Activated gamma-delta T cell (primary cell): ENCODE measurements around the gene TMEM147.

Experiments
- DNase-seq: peaks from one replicate; lab custom pipeline; 2025; lab: John Stamatoyannopoulos, UW

Gene TMEM147

GRCh38 chr19:35521124-35521743 is 24.2 kb upstream of the TMEM147 start:
- DNase-seq = no peak

DNA sequence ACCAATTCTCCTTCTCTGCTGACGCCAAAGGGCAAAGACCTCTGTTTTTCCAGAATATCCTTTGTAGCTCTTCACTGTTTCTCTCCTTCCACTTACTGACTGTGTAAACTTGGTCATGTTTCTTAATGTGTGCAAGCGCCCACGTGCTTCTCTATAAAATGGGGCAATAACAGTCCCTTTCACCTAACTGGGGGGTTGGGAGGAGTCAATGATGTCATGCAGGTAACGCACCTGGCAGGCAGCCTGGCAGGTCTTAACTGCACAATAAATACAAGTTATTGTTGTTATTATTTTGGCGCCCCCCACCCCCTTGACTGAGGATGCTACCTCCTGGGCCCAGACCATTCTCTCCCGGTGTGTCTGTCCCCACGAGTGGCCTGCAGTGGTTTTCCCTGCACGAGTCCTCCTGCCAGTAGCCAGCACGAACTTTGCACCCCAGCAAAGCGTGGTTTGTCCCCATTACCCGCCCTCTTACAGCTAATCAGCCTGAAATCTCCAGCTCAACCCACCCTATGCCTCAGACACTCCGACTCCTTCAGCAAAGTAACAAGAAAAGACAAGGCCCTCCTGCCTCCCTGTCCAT is 22.6 kb upstream of the TMEM147 start:
- DNase-seq = no peak

- no peak for DNase-seq
Measured at GRCh38 chr19:35524181-35524837, 21.1 kb upstream of the TMEM147 start.

- no peak for DNase-seq
Measured at GRCh38 chr19:35525873-35526272, 19.6 kb upstream of the TMEM147 start.

- DNase-seq = no peak
Measured at GRCh38 chr19:35528218-35529038, 17.0 kb upstream of the TMEM147 start, which contains the start of gene SBSN. TSS of gene SBSN (minus strand) at chr19:35528311. CDS start at chr19:35528281, 30 bp downstream.

- no peak for DNase-seq
Measured at GRCh38 chr19:35529241-35530218, 15.9 kb upstream of the TMEM147 start.

GRCh38 chr19:35531291-35531690 is 14.1 kb upstream of the TMEM147 start:
- DNase-seq = no peak

- DNase-seq = no peak
Measured at GRCh38 chr19:35533201-35533821, 12.1 kb upstream of the TMEM147 start, which contains the start of gene GAPDHS. TSS of gene GAPDHS (plus strand) at chr19:35533456. CDS start at chr19:35533528, 72 bp downstream.

GRCh38 chr19:35533822-35534392 is 11.5 kb upstream of the TMEM147 start:
- no peak for DNase-seq

GRCh38 chr19:35534803-35535480 is 10.5 kb upstream of the TMEM147 start:
- DNase-seq = no peak

DNA sequence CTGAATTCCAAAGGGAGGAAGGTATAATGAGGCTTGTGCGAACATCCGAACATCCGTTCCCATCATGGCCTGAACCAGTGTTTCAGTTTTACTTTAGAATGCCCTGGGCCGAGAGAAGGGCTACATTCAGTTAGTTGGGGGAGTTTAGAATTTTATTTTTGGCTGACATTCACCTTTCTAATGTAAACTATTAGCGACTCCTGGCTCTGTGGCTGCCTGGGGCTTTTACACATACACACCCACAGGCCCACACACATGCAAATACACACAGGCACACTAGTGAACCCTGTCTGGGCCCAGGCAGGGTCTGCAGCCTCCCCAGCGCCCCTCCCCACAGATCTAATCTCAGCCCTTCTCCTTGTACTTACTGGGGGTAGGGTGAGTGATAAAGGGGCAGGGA is 6.1 kb upstream of the TMEM147 start:
- no peak for DNase-seq

- no peak for DNase-seq
Measured at GRCh38 chr19:35539850-35540249, 5.6 kb upstream of the TMEM147 start.

GRCh38 chr19:35540356-35540927 is 5.0 kb upstream of the TMEM147 start:
- no peak for DNase-seq

DNA sequence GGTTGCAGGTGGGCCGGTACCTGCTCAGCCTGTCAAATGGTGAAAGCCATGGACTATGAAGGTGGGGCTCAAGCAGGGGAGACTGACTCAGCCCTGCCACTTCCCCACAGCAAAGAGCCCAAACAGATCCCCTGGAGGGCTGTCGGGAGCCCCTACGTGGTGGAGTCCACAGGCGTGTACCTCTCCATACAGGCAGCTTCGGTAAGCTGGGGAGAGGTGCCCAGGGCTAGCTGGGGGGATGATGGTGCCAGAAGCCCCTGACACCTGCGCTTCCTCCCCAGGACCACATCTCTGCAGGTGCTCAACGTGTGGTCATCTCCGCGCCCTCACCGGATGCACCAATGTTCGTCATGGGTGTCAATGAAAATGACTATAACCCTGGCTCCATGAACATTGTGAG is 3.2 kb upstream of the TMEM147 start:
- DNase-seq = no peak

GRCh38 chr19:35543280-35544109 is 1.9 kb upstream of the TMEM147 start:
- DNase-seq = no peak

DNA sequence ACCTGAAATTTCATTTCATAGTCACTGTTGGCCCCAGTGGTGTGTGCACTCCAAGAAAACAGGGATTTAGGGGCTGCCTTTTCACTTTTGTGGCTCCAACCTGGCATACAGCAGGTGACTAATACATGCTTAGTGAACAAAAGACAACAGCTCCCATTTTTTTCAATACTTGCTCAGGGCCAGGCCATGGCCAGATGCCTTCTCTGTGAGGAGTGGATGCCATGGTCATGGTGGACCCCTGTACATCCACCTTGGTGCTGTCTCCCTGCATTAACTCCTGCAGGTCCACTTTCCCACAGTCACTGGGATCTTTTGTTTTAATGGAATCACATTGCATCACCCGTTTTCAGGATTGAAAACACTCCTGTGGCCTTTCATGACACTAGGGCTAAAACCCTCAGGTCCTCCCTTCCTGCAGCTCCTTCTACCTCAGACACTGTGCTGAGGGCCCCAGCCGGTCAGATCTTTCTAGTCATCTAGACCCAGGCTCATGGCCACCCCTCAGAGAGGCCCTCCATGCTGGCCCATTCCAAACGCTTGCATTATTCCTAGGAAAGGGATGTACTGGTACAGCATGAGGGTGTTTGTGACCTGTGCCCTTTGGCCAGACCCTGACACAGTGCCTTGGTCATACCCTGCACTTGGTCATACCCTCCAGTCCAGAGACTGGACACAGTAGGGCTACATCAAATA is 1.2 kb upstream of the TMEM147 start:
- no peak for DNase-seq

GRCh38 chr19:35545855-35546381 is 492 bp downstream of the TMEM147 start:
- DNase-seq = peak; percentile 57

DNA sequence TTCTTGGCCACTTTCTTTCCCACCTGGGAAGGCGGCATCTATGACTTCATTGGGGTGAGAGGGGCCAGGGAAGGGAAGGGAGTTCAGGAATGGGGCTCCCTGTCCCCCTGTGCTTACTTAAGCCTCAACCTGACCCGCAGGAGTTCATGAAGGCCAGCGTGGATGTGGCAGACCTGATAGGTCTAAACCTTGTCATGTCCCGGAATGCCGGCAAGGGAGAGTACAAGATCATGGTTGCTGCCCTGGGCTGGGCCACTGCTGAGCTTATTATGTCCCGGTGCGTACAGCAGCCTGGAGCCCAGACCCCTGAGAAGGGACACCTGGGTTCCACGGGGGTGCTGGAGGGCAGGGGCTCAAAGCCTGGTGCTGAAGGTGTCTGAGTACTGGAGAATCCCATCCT is 1.1 kb downstream of the TMEM147 start:
- no peak for DNase-seq
